Neural progenitor cell (in vitro differentiated cells): ENCODE data around the gene LMAN2. TPM values are rescaled to one million over a fixed set of nuclear protein-coding genes. Genes with fewer than 3 reads are reported as not detected.

Experiments used
- DNase-seq: peaks from one replicate; pipeline ENCODE4 v3.0.0-alpha.2; 2016; ENCODE audit warnings: low spot score
- H2AFZ ChIP-seq: fragments of 200-600 bp; sonication (generic); replicated peaks from 2 replicates; pipeline ENCODE4 v1.6.1; 2016; ENCODE audit warnings: antibody characterized with exemption
- H3F3A ChIP-seq: fragments of 200-600 bp; sonication (generic); 2 replicates; pipeline ENCODE4 v1.6.1; 2016; ENCODE audit warnings: antibody characterized with exemption, low read depth
- H3K27ac ChIP-seq: fragments of 200-600 bp; sonication (generic); 2 replicates; pipeline ENCODE4 v1.5.1; 2016; ENCODE audit warnings: mild to moderate bottlenecking
- H3K27me3 ChIP-seq: fragments of 200-600 bp; sonication (generic); 2 replicates; pipeline ENCODE4 v1.6.1; 2016; ENCODE audit warnings: mild to moderate bottlenecking, moderate library complexity
- H3K36me3 ChIP-seq: fragments of 200-600 bp; sonication (generic); 2 replicates; pipeline ENCODE4 v1.5.1; 2016
- H3K4me1 ChIP-seq: fragments of 200-600 bp; sonication (generic); 2 replicates; pipeline ENCODE4 v1.6.1; 2016; ENCODE audit warnings: mixed run types
- H3K4me2 ChIP-seq: fragments of 200-600 bp; sonication (generic); 2 replicates; pipeline ENCODE4 v1.6.1; 2016
- H3K4me3 ChIP-seq: fragments of 200-600 bp; sonication (generic); 2 replicates; pipeline ENCODE4 v1.5.1; 2016
- H3K79me2 ChIP-seq: fragments of 200-600 bp; sonication (generic); 2 replicates; pipeline ENCODE4 v1.6.1; 2016; ENCODE audit warnings: low read depth
- H3K9ac ChIP-seq: fragments of 200-600 bp; sonication (generic); 2 replicates; pipeline ENCODE4 v1.6.1; 2016
- H3K9me3 ChIP-seq: fragments of 200-600 bp; sonication (generic); 2 replicates; pipeline ENCODE4 v1.5.1; 2016; ENCODE audit warnings: low read depth
- H4K20me1 ChIP-seq: fragments of 200-600 bp; sonication (generic); 2 replicates; pipeline ENCODE4 v1.6.1; 2016; ENCODE audit warnings: low read depth
- H3K27ac Mint-ChIP-seq: 3 replicates; pipeline ENCODE4 v1.8.0; 2021; ENCODE audit warnings: mixed read lengths
- H3K27me3 Mint-ChIP-seq: 2 replicates; pipeline ENCODE4 v1.8.0; 2022; ENCODE audit warnings: low read depth, mild to moderate bottlenecking, inconsistent platforms, moderate library complexity, mixed read lengths; ENCODE audit not compliant: insufficient read depth
- H3K36me3 Mint-ChIP-seq: 3 replicates; pipeline ENCODE4 v1.8.0; 2021; ENCODE audit warnings: mixed read lengths
- H3K4me1 Mint-ChIP-seq: 3 replicates; pipeline ENCODE4 v1.8.0; 2021; ENCODE audit warnings: mixed read lengths
- H3K4me3 Mint-ChIP-seq: 3 replicates; pipeline ENCODE4 v1.8.0; 2021; ENCODE audit warnings: mild to moderate bottlenecking, moderate library complexity, mixed read lengths
- H3K9me3 Mint-ChIP-seq: 3 replicates; pipeline ENCODE4 v1.8.0; 2020; ENCODE audit warnings: mixed read lengths
- CTCF ChIP-seq: fragments of 200-600 bp; sonication (generic); IDR thresholded peaks from 2 replicates; pipeline ENCODE4 v1.5.1; 2017; ENCODE audit warnings: antibody characterized with exemption, mild to moderate bottlenecking
- EZH2 ChIP-seq: fragments of 200-600 bp; sonication (generic); IDR thresholded peaks from 2 replicates; pipeline ENCODE4 v1.6.1; 2017; ENCODE audit warnings: antibody characterized with exemption, mild to moderate bottlenecking, moderate library complexity
- EZH2phosphoT487 ChIP-seq: fragments of 200-600 bp; sonication (generic); IDR thresholded peaks from 2 replicates; pipeline ENCODE4 v1.6.1; 2017; ENCODE audit warnings: antibody characterized with exemption
- total RNA-seq: library from RNA; depleted of rRNA; stranded (reverse); fragments of >200 nt; gene quantifications from 2 replicates; pipeline ENCODE4 v1.2.3, GENCODE V29; 2015; ENCODE audit warnings: low replicate concordance

LMAN2 gene
- total RNA-seq, 1 donor from 2014 or later = 96.5 TPM

- no peak overlapping the region for H3K4me3 Mint-ChIP-seq
- no peak overlapping the region for H3K27ac ChIP-seq
- H3K4me1 Mint-ChIP-seq = peaks cover 15% of the 10 kb centered on the region
- peaks cover 8% of the 10 kb centered on the region for H3F3A ChIP-seq
- H3K9ac ChIP-seq = no peak overlapping the region
- H3K36me3 Mint-ChIP-seq = peaks cover 3% of the 10 kb centered on the region
- no peak overlapping the region for H2AFZ ChIP-seq
- no peaks in the 10 kb centered on the region for H3K79me2 ChIP-seq
- H3K27me3 Mint-ChIP-seq = peaks cover 7% of the 10 kb centered on the region
- no peak overlapping the region for H3K4me2 ChIP-seq
- H3K36me3 ChIP-seq = no peaks in the 10 kb centered on the region
- no peaks in the 10 kb centered on the region for H3K27me3 ChIP-seq
- peak overlapping the region; percentile 9 for H3K27ac Mint-ChIP-seq
- no peaks in the 10 kb centered on the region for H3K9me3 ChIP-seq
- DNase-seq = peak; percentile 78
- TF ChIP-seq EZH2phosphoT487 (no peak), CTCF (peak; percentile 95), EZH2 (no peak)
- H3K4me3 ChIP-seq = no peak overlapping the region
- H3K4me1 ChIP-seq = no peaks in the 10 kb centered on the region
- no peaks in the 10 kb centered on the region for H4K20me1 ChIP-seq
- peaks cover 7% of the 10 kb centered on the region for H3K9me3 Mint-ChIP-seq
These were observed 33.5 kb downstream of the LMAN2 start for GRCh38 chr5:177317959-177318377.

GRCh38 chr5:177316005-177316404 lies 35.5 kb downstream of the LMAN2 start:
- no peaks in the 10 kb centered on the region for H3K9me3 ChIP-seq
- H3K4me3 ChIP-seq = no peak overlapping the region
- H3F3A ChIP-seq = peaks cover 22% of the 10 kb centered on the region
- Mint-ChIP-seq H3K4me1 (peaks cover 21% of the 10 kb centered on the region), H3K27ac (no peak overlapping the region), H3K27me3 (peaks cover 11% of the 10 kb centered on the region), H3K4me3 (no peak overlapping the region), H3K9me3 (peaks cover 5% of the 10 kb centered on the region), H3K36me3 (peaks cover under 1% of the 10 kb centered on the region)
- no peak for DNase-seq
- no peak overlapping the region for H3K9ac ChIP-seq
- H3K79me2 ChIP-seq = no peaks in the 10 kb centered on the region
- no peak overlapping the region for H3K27ac ChIP-seq
- H3K4me2 ChIP-seq = no peak overlapping the region
- TF ChIP-seq CTCF = no peak
- TF ChIP-seq EZH2 = no peak
- TF ChIP-seq EZH2phosphoT487 = no peak
- no peaks in the 10 kb centered on the region for H3K36me3 ChIP-seq
- H4K20me1 ChIP-seq = peaks cover 1% of the 10 kb centered on the region
- peaks cover 1% of the 10 kb centered on the region for H3K4me1 ChIP-seq
- no peak overlapping the region for H2AFZ ChIP-seq
- peaks cover under 1% of the 10 kb centered on the region for H3K27me3 ChIP-seq

- Histone ChIP-seq H3K27ac (no peak overlapping the region), H3K9ac (no peak overlapping the region), H3K4me1 (peaks cover 6% of the 10 kb centered on the region), H4K20me1 (peaks cover 7% of the 10 kb centered on the region), H3K9me3 (no peaks in the 10 kb centered on the region), H3K4me2 (no peak overlapping the region), H2AFZ (no peak overlapping the region), H3F3A (peaks cover 22% of the 10 kb centered on the region), H3K4me3 (no peak overlapping the region), H3K27me3 (peaks cover 3% of the 10 kb centered on the region), H3K79me2 (no peaks in the 10 kb centered on the region), H3K36me3 (no peaks in the 10 kb centered on the region)
- TF ChIP-seq CTCF (no peak), EZH2phosphoT487 (no peak), EZH2 (no peak)
- Mint-ChIP-seq H3K4me1 (peaks cover 26% of the 10 kb centered on the region), H3K36me3 (no peaks in the 10 kb centered on the region), H3K9me3 (peaks cover 4% of the 10 kb centered on the region), H3K27ac (no peak overlapping the region), H3K4me3 (no peak overlapping the region), H3K27me3 (peaks cover 11% of the 10 kb centered on the region)
- DNase-seq = no peak
These were observed 36.1 kb downstream of the LMAN2 start for GRCh38 chr5:177315411-177315810.
